BLaER1 (cell line): ENCODE results near the gene ARL17A.
"Not testable (repeated sequence)": the region's sequence is repeated elsewhere in the genome, so short reads cannot be mapped to it uniquely, and the experiment has no call there.

ENCODE experiments used
- H3K27ac ChIP-seq: shearing (Covaris generic); formaldehyde crosslinking; 2 replicates; pipeline ENCODE4 v1.8.1; 2022
- H3K27me3 ChIP-seq: shearing (Covaris generic); formaldehyde crosslinking; 2 replicates; pipeline ENCODE4 v1.8.1; 2022
- H3K36me3 ChIP-seq: shearing (Covaris generic); formaldehyde crosslinking; 2 replicates; pipeline ENCODE4 v1.8.1; 2022
- H3K4me1 ChIP-seq: shearing (Covaris generic); formaldehyde crosslinking; 2 replicates; pipeline ENCODE4 v1.8.1; 2022
- H3K4me2 ChIP-seq: shearing (Covaris generic); formaldehyde crosslinking; 2 replicates; pipeline ENCODE4 v1.8.1; 2022
- H3K4me3 ChIP-seq: shearing (Covaris generic); formaldehyde crosslinking; 2 replicates; pipeline ENCODE4 v1.8.1; 2022
- H3K9ac ChIP-seq: shearing (Covaris generic); formaldehyde crosslinking; 2 replicates; pipeline ENCODE4 v1.8.1; 2022
- H3K9me3 ChIP-seq: shearing (Covaris generic); formaldehyde crosslinking; 2 replicates; pipeline ENCODE4 v1.8.1; 2022
- H4K20me1 ChIP-seq: shearing (Covaris generic); formaldehyde crosslinking; 2 replicates; pipeline ENCODE4 v1.8.1; 2022

Gene ARL17A

GRCh38 chr17:46579083-46580075 lies at the start of gene ARL17A:
ARL17A (minus strand) TSS chr17:46579691; CDS start chr17:46576322, 3,369 bp downstream.
- not testable (repeated sequence) for H3K9ac ChIP-seq

GRCh38 chr17:46628753-46629436 lies 49.4 kb upstream of the ARL17A start:
- H3K27ac ChIP-seq, H3K27me3 ChIP-seq, H3K4me2 ChIP-seq, H3K9ac ChIP-seq, H3K9me3 ChIP-seq, H3K4me3 ChIP-seq, H3K36me3 ChIP-seq, H4K20me1 ChIP-seq, H3K4me1 ChIP-seq: not testable (repeated sequence)

More at GRCh38 chr17:46579083-46580075, at the start of gene ARL17A:
- H3K9me3 ChIP-seq, H3K4me3 ChIP-seq, H3K4me1 ChIP-seq, H3K27me3 ChIP-seq, H3K27ac ChIP-seq, H3K36me3 ChIP-seq, H4K20me1 ChIP-seq, H3K4me2 ChIP-seq: not testable (repeated sequence)

- H4K20me1 ChIP-seq, H3K36me3 ChIP-seq, H3K4me1 ChIP-seq, H3K9me3 ChIP-seq, H3K27ac ChIP-seq, H3K27me3 ChIP-seq, H3K4me2 ChIP-seq, H3K4me3 ChIP-seq, H3K9ac ChIP-seq: not testable (repeated sequence)
Observed at GRCh38 chr17:46627452-46627851, 48.0 kb upstream of the ARL17A start.

- H3K4me3 ChIP-seq, H3K4me2 ChIP-seq: not testable (repeated sequence)
Observed at GRCh38 chr17:46624726-46625125, 45.2 kb upstream of the ARL17A start.

GRCh38 chr17:46623790-46624189 lies 44.3 kb upstream of the ARL17A start:
- not testable (repeated sequence) for H3K27me3 ChIP-seq, H3K4me3 ChIP-seq, H3K4me1 ChIP-seq, H3K27ac ChIP-seq, H3K9ac ChIP-seq, H3K36me3 ChIP-seq, H3K9me3 ChIP-seq, H3K4me2 ChIP-seq, H4K20me1 ChIP-seq

More at GRCh38 chr17:46624726-46625125, 45.2 kb upstream of the ARL17A start:
- H3K9me3 ChIP-seq, H3K27me3 ChIP-seq, H4K20me1 ChIP-seq, H3K27ac ChIP-seq, H3K9ac ChIP-seq, H3K4me1 ChIP-seq, H3K36me3 ChIP-seq: not testable (repeated sequence)

GRCh38 chr17:46618975-46619374 lies 39.5 kb upstream of the ARL17A start:
- not testable (repeated sequence) for H4K20me1 ChIP-seq, H3K27me3 ChIP-seq, H3K36me3 ChIP-seq

GRCh38 chr17:46617121-46617520 lies 37.6 kb upstream of the ARL17A start:
- not testable (repeated sequence) for H3K4me2 ChIP-seq, H3K27ac ChIP-seq, H3K9me3 ChIP-seq, H3K36me3 ChIP-seq, H3K4me1 ChIP-seq, H3K27me3 ChIP-seq, H4K20me1 ChIP-seq, H3K9ac ChIP-seq, H3K4me3 ChIP-seq

More at GRCh38 chr17:46618975-46619374, 39.5 kb upstream of the ARL17A start:
- not testable (repeated sequence) for H3K4me2 ChIP-seq, H3K9ac ChIP-seq, H3K27ac ChIP-seq, H3K4me3 ChIP-seq, H3K9me3 ChIP-seq, H3K4me1 ChIP-seq

- not testable (repeated sequence) for H3K27ac ChIP-seq, H3K4me3 ChIP-seq, H3K4me1 ChIP-seq, H4K20me1 ChIP-seq, H3K9ac ChIP-seq, H3K27me3 ChIP-seq, H3K9me3 ChIP-seq, H3K36me3 ChIP-seq, H3K4me2 ChIP-seq
Observed at GRCh38 chr17:46613876-46614275, 34.4 kb upstream of the ARL17A start.

GRCh38 chr17:46611304-46611703 lies 31.8 kb upstream of the ARL17A start:
- not testable (repeated sequence) for H3K4me2 ChIP-seq, H3K27me3 ChIP-seq, H3K9ac ChIP-seq, H3K4me1 ChIP-seq, H3K36me3 ChIP-seq, H3K4me3 ChIP-seq, H3K27ac ChIP-seq, H3K9me3 ChIP-seq, H4K20me1 ChIP-seq

- H4K20me1 ChIP-seq, H3K4me1 ChIP-seq, H3K9me3 ChIP-seq, H3K36me3 ChIP-seq, H3K27me3 ChIP-seq, H3K4me3 ChIP-seq, H3K27ac ChIP-seq, H3K4me2 ChIP-seq, H3K9ac ChIP-seq: not testable (repeated sequence)
Observed at GRCh38 chr17:46603125-46603524, 23.6 kb upstream of the ARL17A start.

- H3K27ac ChIP-seq, result not testable (repeated sequence)
Observed at GRCh38 chr17:46600767-46601166, 21.3 kb upstream of the ARL17A start.

GRCh38 chr17:46598344-46598931 lies 18.9 kb upstream of the ARL17A start:
- not testable (repeated sequence) for H3K27me3 ChIP-seq, H3K4me3 ChIP-seq, H3K9me3 ChIP-seq, H4K20me1 ChIP-seq, H3K4me2 ChIP-seq, H3K36me3 ChIP-seq, H3K27ac ChIP-seq, H3K9ac ChIP-seq, H3K4me1 ChIP-seq

More at GRCh38 chr17:46600767-46601166, 21.3 kb upstream of the ARL17A start:
- not testable (repeated sequence) for H3K36me3 ChIP-seq, H3K4me1 ChIP-seq, H3K9me3 ChIP-seq, H3K4me2 ChIP-seq, H4K20me1 ChIP-seq, H3K9ac ChIP-seq, H3K27me3 ChIP-seq, H3K4me3 ChIP-seq

GRCh38 chr17:46591332-46591731 lies 11.8 kb upstream of the ARL17A start:
- H3K27me3 ChIP-seq, H3K4me3 ChIP-seq, H4K20me1 ChIP-seq, H3K4me1 ChIP-seq, H3K9me3 ChIP-seq, H3K9ac ChIP-seq, H3K36me3 ChIP-seq, H3K27ac ChIP-seq, H3K4me2 ChIP-seq: not testable (repeated sequence)
